PC-3 (cell line): ENCODE results near the gene MED26.

Experiments used
- CTCF ChIP-seq: fragments of 300-600 bp; sonication (generic); conservative IDR thresholded peaks from 2 replicates; pipeline ENCODE4 v1.5.1; 2017; ENCODE audit warnings: antibody characterized with exemption, low read depth, mild to moderate bottlenecking, low read length
- EZH2phosphoT487 ChIP-seq: fragments of 300-600 bp; sonication (generic); IDR thresholded peaks from 2 replicates; pipeline ENCODE4 v1.6.1; 2018; ENCODE audit warnings: mild to moderate bottlenecking, antibody characterized with exemption, low read length, borderline replicate concordance

GRCh38 chr19:16594131-16594586 lies 33.8 kb downstream of the MED26 start:
- TF ChIP-seq CTCF (no peak), EZH2phosphoT487 (no peak)
